ENCODE measurements around the gene HSPA1B. TPM values are rescaled to one million over a fixed set of nuclear protein-coding genes. Genes with fewer than 3 reads are reported as not detected.
"Not testable (repeated sequence)": the region's sequence is repeated elsewhere in the genome, so short reads cannot be mapped to it uniquely, and the experiment has no call there.

HSPA1B gene
- total and polyA plus RNA-seq, 3 experiments from 2014 or later = 5.0 to 81.4 (median 80.9) TPM

DNA sequence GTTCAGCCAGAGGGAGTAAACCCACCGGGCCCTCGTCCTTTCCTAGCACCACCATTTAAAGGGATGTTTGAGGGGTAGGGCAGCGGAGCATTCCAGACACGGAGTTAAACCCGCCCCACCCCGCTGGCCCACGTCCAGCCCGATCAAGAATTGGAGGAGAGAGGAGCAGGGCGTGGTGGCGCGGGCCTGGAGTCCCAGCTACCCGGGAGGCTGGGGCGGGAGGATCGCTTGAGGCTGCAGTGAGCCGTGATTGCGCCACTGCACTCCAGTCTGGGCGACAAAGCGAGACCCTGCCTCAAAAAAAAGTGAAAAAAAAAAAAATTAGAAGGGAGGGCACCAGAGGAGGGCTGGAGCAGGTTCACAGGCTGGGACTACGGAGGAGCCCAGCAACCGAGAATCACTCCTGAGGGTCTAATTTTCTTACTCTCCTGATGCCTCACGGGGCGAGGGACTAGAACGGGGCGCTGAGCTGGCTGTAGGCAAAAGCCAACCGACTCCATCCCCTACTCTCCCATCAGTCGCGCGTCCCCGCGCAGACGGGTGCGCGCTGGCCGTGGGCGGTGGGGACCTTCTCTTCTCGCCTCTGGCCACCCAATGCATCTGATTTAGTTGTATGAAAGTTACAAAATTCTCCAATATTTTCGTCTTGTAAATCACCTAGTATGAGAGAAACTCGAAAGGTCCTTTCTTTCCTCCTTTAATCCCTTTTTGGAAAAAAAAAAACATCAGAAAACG is 6.1 kb upstream of the HSPA1B start:
- Mint-ChIP-seq H3K27ac (peak overlapping the region; percentile 92 to 99 (median 98)), H3K36me3 (peaks cover 0 to 11% (median 0%) of the 10 kb centered on the region in 3 donors), H3K9me3 (no peaks in the 10 kb centered on the region), H3K4me3 (peak overlapping the region; percentile 91 to 99 (median 96)), H3K4me1 (peaks cover 43 to 70% (median 53%) of the 10 kb centered on the region in 3 donors), H3K27me3 (no peaks in the 10 kb centered on the region)
- Histone ChIP-seq H3K4me3 (ENCODE audit: low read length) (peak overlapping the region; percentile 90), H3K27me3 (ENCODE audit: insufficient read depth, low read length, poor library complexity, severe bottlenecking) (no peaks in the 10 kb centered on the region), H3K9me3 (ENCODE audit: low read length) (no peaks in the 10 kb centered on the region), H3K27ac (ENCODE audit: low read depth, low read length) (peak overlapping the region; percentile 93), H3K4me1 (ENCODE audit: insufficient read depth, low read length) (peaks cover 45% of the 10 kb centered on the region), H3K36me3 (ENCODE audit: insufficient read depth, low read length) (no peaks in the 10 kb centered on the region)
- ChIA-PET POLR2A (interaction anchor here (0.7 to 1.3 kb wide), 2 partner anchors 15 to 41 kb away, joined by 4 read pairs; partner anchors contain the start of genes LSM2 and NEU1), CTCF (interaction anchor here (1.0 to 1.5 kb wide), 2 partner anchors 92 to 93 kb away, joined by 3 read pairs; no protein-coding TSS in a partner anchor)
- peak in 2 of 5 donors; percentile 10 to 46 for DNase-seq

GRCh38 chr6:31822036-31822821 is 5.3 kb upstream of the HSPA1B start:
- peak overlapping the region; percentile 91 to 99 (median 98) for H3K27ac Mint-ChIP-seq
- no peaks in the 10 kb centered on the region for H3K9me3 Mint-ChIP-seq
- H3K27me3 Mint-ChIP-seq = peaks cover 0 to 3% of the 10 kb centered on the region in 2 donors
- peak overlapping the region; percentile 93 for H3K27ac ChIP-seq (ENCODE audit: low read depth, low read length)
- ChIA-PET CTCF (interaction anchor here (1.0 to 2.7 kb wide), 8 partner anchors 10 to 226 kb away, joined by 3 to 7 read pairs (median 3); partner anchors contain the start of genes DDAH2, GPANK1 and LSM2), POLR2A (interaction anchor here (1.2 to 1.3 kb wide), 3 partner anchors 15 to 83 kb away, joined by 3 to 5 read pairs (median 4); partner anchors contain the start of genes LSM2, MSH5 and NEU1)
- DNase-seq = peak; percentile 49 to 70 (median 57)
- H3K4me1 ChIP-seq (ENCODE audit: insufficient read depth, low read length) = peaks cover 50% of the 10 kb centered on the region
- H3K4me3 ChIP-seq (ENCODE audit: low read length) = peak overlapping the region; percentile 90
- peaks cover 0 to 14% (median 0%) of the 10 kb centered on the region in 3 donors for H3K36me3 Mint-ChIP-seq
- peaks cover 50 to 77% (median 61%) of the 10 kb centered on the region in 3 donors for H3K4me1 Mint-ChIP-seq
- peak overlapping the region; percentile 91 to 99 (median 96) for H3K4me3 Mint-ChIP-seq
- H3K27me3 ChIP-seq (ENCODE audit: insufficient read depth, low read length, poor library complexity, severe bottlenecking) = no peaks in the 10 kb centered on the region
- no peaks in the 10 kb centered on the region for H3K9me3 ChIP-seq (ENCODE audit: low read length)
- no peaks in the 10 kb centered on the region for H3K36me3 ChIP-seq (ENCODE audit: insufficient read depth, low read length)

- H3K4me1 Mint-ChIP-seq = peaks cover 39 to 65% (median 48%) of the 10 kb centered on the region in 3 donors
- H3K4me1 ChIP-seq (ENCODE audit: insufficient read depth, low read length) = peaks cover 39% of the 10 kb centered on the region
- POLR2A ChIA-PET = interaction anchor here (1.2 to 1.3 kb wide), 2 partner anchors 8 to 85 kb away, joined by 4 to 5 read pairs; partner anchors contain the start of genes HSPA1A, HSPA1L and MSH5
Observed at GRCh38 chr6:31823592-31824196, 3.8 kb upstream of the HSPA1B start.

DNA sequence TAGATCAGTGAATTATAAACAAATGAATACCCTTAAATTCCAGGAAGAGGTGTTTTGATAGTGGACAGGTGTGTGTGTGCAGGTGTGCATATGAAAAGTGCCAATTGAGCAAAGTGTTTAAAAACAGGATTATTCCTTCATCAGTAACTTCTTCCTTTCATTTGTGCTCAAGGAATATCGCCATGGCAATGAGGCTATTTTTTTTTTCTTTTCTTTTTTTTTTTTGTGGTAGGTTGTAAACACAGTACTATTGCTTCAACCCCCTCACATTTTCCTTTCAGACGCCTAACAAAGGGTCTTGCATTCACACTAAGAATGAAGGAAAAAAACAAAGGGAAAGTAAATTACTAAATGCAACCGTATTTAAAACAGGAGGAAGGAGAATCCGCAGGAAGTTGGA is 2.0 kb upstream of the HSPA1B start:
- no peaks in the 10 kb centered on the region for H3K9me3 Mint-ChIP-seq

More at GRCh38 chr6:31823592-31824196, 3.8 kb upstream of the HSPA1B start:
- CTCF ChIA-PET = interaction anchor here (0.6 to 2.7 kb wide), 6 partner anchors 86 to 228 kb away, joined by 3 to 7 read pairs (median 3); partner anchors contain the start of genes ABHD16A, DDAH2 and GPANK1
- H3K4me3 ChIP-seq (ENCODE audit: low read length); H3K9me3 ChIP-seq (ENCODE audit: low read length); H3K27me3 Mint-ChIP-seq; H3K36me3 ChIP-seq (ENCODE audit: insufficient read depth, low read length); H3K27me3 ChIP-seq (ENCODE audit: insufficient read depth, low read length, poor library complexity, severe bottlenecking); H3K9me3 Mint-ChIP-seq; H3K27ac ChIP-seq (ENCODE audit: low read depth, low read length); DNase-seq: not testable (repeated sequence)
- Mint-ChIP-seq H3K4me3 (peak overlapping the region in 3 of 7 donors; percentile 31 to 76 (median 32)), H3K36me3 (peaks cover 0 to 14% (median 0%) of the 10 kb centered on the region in 3 donors), H3K27ac (peak overlapping the region in 4 of 8 donors; percentile 17 to 68 (median 47))

GRCh38 chr6:31826793-31827285 is 699 bp upstream of the HSPA1B start:
- H3K36me3 ChIP-seq (ENCODE audit: insufficient read depth, low read length) = no peaks in the 10 kb centered on the region
- ChIA-PET CTCF (interaction anchor here (0.8 to 3.2 kb wide), 14 partner anchors 9 to 144 kb away, joined by 3 to 20 read pairs (median 4); partner anchors contain the start of genes DDAH2 and LSM2), POLR2A (interaction anchor here (0.8 to 1.7 kb wide), 15 partner anchors 9 to 250 kb away, joined by 3 to 7 read pairs (median 4); partner anchors contain the start of genes ABHD16A, C6orf47, GPANK1 and HSPA1A)
- no peaks in the 10 kb centered on the region for H3K27me3 ChIP-seq (ENCODE audit: insufficient read depth, low read length, poor library complexity, severe bottlenecking)
- peaks cover 30% of the 10 kb centered on the region for H3K4me1 ChIP-seq (ENCODE audit: insufficient read depth, low read length)
- Mint-ChIP-seq H3K4me1 (peaks cover 46 to 61% (median 49%) of the 10 kb centered on the region in 3 donors), H3K27me3 (peaks cover 0 to 4% of the 10 kb centered on the region in 2 donors), H3K9me3 (no peaks in the 10 kb centered on the region), H3K27ac (peak overlapping the region; percentile 94 to 99 (median 96)), H3K4me3 (peak overlapping the region; percentile 87 to 99 (median 96)), H3K36me3 (peaks cover 0 to 16% (median 0%) of the 10 kb centered on the region in 3 donors)
- peak overlapping the region; percentile 71 for H3K4me3 ChIP-seq (ENCODE audit: low read length)
- no peaks in the 10 kb centered on the region for H3K9me3 ChIP-seq (ENCODE audit: low read length)
- DNase-seq = peak in 1 of 5 donors; percentile 64
- peak overlapping the region; percentile 89 for H3K27ac ChIP-seq (ENCODE audit: low read depth, low read length)

More for the DNA sequence above, 2.0 kb upstream of the HSPA1B start:
- Mint-ChIP-seq H3K36me3 (peaks cover 0 to 16% (median 0%) of the 10 kb centered on the region in 3 donors), H3K27ac (peak overlapping the region in 7 of 8 donors; percentile 72 to 99 (median 95)), H3K27me3 (peaks cover 0 to 4% of the 10 kb centered on the region in 2 donors), H3K4me1 (peaks cover 46 to 64% (median 51%) of the 10 kb centered on the region in 3 donors), H3K4me3 (peak overlapping the region in 6 of 7 donors; percentile 41 to 97 (median 94))
- DNase-seq = no peak
- ChIA-PET CTCF (interaction anchor here (1.1 to 3.2 kb wide), 3 partner anchors 10 to 96 kb away, joined by 4 to 20 read pairs (median 9); partner anchors contain the start of genes DDAH2, HSPA1A and HSPA1L), POLR2A (interaction anchor here (0.8 kb wide), 1 partner anchor 10 kb away, joined by 5 read pairs; the partner anchor contains the start of genes HSPA1A and HSPA1L)
- Histone ChIP-seq H3K4me1 (ENCODE audit: insufficient read depth, low read length) (peaks cover 28% of the 10 kb centered on the region), H3K27me3 (ENCODE audit: insufficient read depth, low read length, poor library complexity, severe bottlenecking) (no peaks in the 10 kb centered on the region), H3K4me3 (ENCODE audit: low read length) (no peak overlapping the region), H3K9me3 (ENCODE audit: low read length) (no peaks in the 10 kb centered on the region), H3K36me3 (ENCODE audit: insufficient read depth, low read length) (no peaks in the 10 kb centered on the region), H3K27ac (ENCODE audit: low read depth, low read length) (peak overlapping the region; percentile 89)

DNA sequence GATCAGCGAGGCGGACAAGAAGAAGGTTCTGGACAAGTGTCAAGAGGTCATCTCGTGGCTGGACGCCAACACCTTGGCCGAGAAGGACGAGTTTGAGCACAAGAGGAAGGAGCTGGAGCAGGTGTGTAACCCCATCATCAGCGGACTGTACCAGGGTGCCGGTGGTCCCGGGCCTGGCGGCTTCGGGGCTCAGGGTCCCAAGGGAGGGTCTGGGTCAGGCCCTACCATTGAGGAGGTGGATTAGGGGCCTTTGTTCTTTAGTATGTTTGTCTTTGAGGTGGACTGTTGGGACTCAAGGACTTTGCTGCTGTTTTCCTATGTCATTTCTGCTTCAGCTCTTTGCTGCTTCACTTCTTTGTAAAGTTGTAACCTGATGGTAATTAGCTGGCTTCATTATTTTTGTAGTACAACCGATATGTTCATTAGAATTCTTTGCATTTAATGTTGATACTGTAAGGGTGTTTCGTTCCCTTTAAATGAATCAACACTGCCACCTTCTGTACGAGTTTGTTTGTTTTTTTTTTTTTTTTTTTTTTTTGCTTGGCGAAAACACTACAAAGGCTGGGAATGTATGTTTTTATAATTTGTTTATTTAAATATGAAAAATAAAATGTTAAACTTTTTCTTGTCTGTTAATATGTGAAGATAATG is 2.2 kb downstream of the HSPA1B start:
- Mint-ChIP-seq H3K36me3 (peaks cover 0 to 19% (median 0%) of the 10 kb centered on the region in 3 donors), H3K27me3 (peaks cover 0 to 4% of the 10 kb centered on the region in 2 donors), H3K4me1 (peaks cover 38 to 46% (median 42%) of the 10 kb centered on the region in 3 donors), H3K27ac (peak overlapping the region; percentile 16 to 96 (median 87)), H3K4me3 (peak overlapping the region; percentile 87 to 97 (median 92)), H3K9me3 (no peaks in the 10 kb centered on the region)
- H3K9me3 ChIP-seq (ENCODE audit: low read length) = no peaks in the 10 kb centered on the region
- DNase-seq = peak in 2 of 5 donors; percentile 51 to 55
- ChIA-PET CTCF (interaction anchor here (0.7 to 4.2 kb wide), 40 partner anchors 12 to 1597 kb away, joined by 3 to 71 read pairs (median 4); partner anchors contain the start of genes ATP6V1G2, BAG6, C6orf47 and DDAH2), POLR2A (interaction anchor here (0.6 to 1.5 kb wide), 10 partner anchors 15 to 1589 kb away, joined by 3 to 8 read pairs (median 6); partner anchors contain the start of genes ABHD16A, DDAH2, HSPA1A and HSPA1L)
- no peaks in the 10 kb centered on the region for H3K36me3 ChIP-seq (ENCODE audit: insufficient read depth, low read length)
- H3K27me3 ChIP-seq (ENCODE audit: insufficient read depth, low read length, poor library complexity, severe bottlenecking) = no peaks in the 10 kb centered on the region
- peak overlapping the region; percentile 71 for H3K27ac ChIP-seq (ENCODE audit: low read depth, low read length)
- peaks cover 27% of the 10 kb centered on the region for H3K4me1 ChIP-seq (ENCODE audit: insufficient read depth, low read length)
- H3K4me3 ChIP-seq (ENCODE audit: low read length) = peak overlapping the region; percentile 76
